H1 (cell line): ENCODE results near the gene RPS3A. TPM values are rescaled to one million over a fixed set of nuclear protein-coding genes. Genes with fewer than 3 reads are reported as not detected.

ENCODE experiments used
- GABPA ChIP-seq: IDR thresholded peaks from 2 replicates; pipeline ENCODE4 v1.6.1; 2011; ENCODE audit warnings: mild to moderate bottlenecking, low read length, moderate library complexity, borderline replicate concordance; ENCODE audit not compliant: insufficient read depth
- JUND ChIP-seq: IDR thresholded peaks from 2 replicates; pipeline ENCODE4 v1.6.1; 2011; ENCODE audit warnings: mild to moderate bottlenecking, improper control_type of control experiment, low read length
- NRF1 ChIP-seq: IDR thresholded peaks from 2 replicates; pipeline ENCODE4 v1.6.1; 2011; ENCODE audit warnings: mild to moderate bottlenecking, low read depth, low read length, improper control_type of control experiment
- USF2 ChIP-seq: IDR thresholded peaks from 2 replicates; pipeline ENCODE4 v1.6.1; 2011; ENCODE audit warnings: low read length, improper control_type of control experiment
- polyA plus RNA-seq, 7 experiments: library from polyadenylated mRNA; depleted of rRNA in 3 of 7; stranded (reverse) in 5 of 7; unstranded in 2 of 7; fragments of >200 nt in 5 of 7; fragments of 200-250 nt in 2 of 7; gene quantifications; 1 replicate in 5 of 7; 2 replicates in 1 of 7; 4 replicates in 1 of 7; pipeline versions ENCODE4 v1.2.1 to v1.2.3, GENCODE V29; 2011 to 2013; ENCODE audit warnings: missing spikeins in 2 of 7, mixed read lengths in 2 of 7
- total RNA-seq: library from RNA; stranded (reverse); fragmentation: NEBNext Ultra II Directional; extraction: Animal tissue kit (Norgen Biotek cat#: 25700); gene quantifications from 2 replicates; pipeline ENCODE4 v1.2.1, GENCODE V29; 2021

RPS3A gene
- total and polyA plus RNA-seq, 2 of the 8 experiments (the other 6 are each of a cell fraction or from before 2014, with no cell fraction given) = 2,162 to 2,822 TPM

- no peak for TF ChIP-seq JUND
- no peak for TF ChIP-seq USF2
- TF ChIP-seq GABPA = no peak
- no peak for TF ChIP-seq NRF1
These were observed 43.3 kb downstream of the RPS3A start (continued) for GRCh38 chr4:151142758-151143157.
